ENCODE results near the gene UBE2M. TPM values are rescaled to one million over a fixed set of nuclear protein-coding genes. Genes with fewer than 3 reads are reported as not detected.
"Not testable (repeated sequence)": the region's sequence is repeated elsewhere in the genome, so short reads cannot be mapped to it uniquely, and the experiment has no call there.

Gene UBE2M
- total and polyA plus RNA-seq, 3 experiments from 2014 or later = 22.5 to 191 (median 182) TPM

GRCh38 chr19:58545286-58546018, 13.0 kb downstream of the UBE2M start:
- POLR2A ChIA-PET = interaction anchor here (0.6 to 2.8 kb wide), 4 partner anchors 8 to 25 kb away, joined by 5 to 28 read pairs (median 22); partner anchors contain the start of genes CHMP2A and ZBTB45
- peak overlapping the region; percentile 84 for H3K27ac ChIP-seq (ENCODE audit: low read depth, low read length)
- H3K9me3 ChIP-seq (ENCODE audit: low read length) = no peaks in the 10 kb centered on the region
- Mint-ChIP-seq H3K36me3 (peaks cover 5 to 57% (median 13%) of the 10 kb centered on the region in 3 donors), H3K4me3 (peak overlapping the region; percentile 87 to 94 (median 92)), H3K27ac (peak overlapping the region; percentile 76 to 98 (median 93)), H3K9me3 (peaks cover 0 to 1% (median 0%) of the 10 kb centered on the region in 5 donors), H3K4me1 (peaks cover 30 to 44% (median 34%) of the 10 kb centered on the region in 3 donors), H3K27me3 (peaks cover 12% of the 10 kb centered on the region in 2 donors)
- CTCF ChIA-PET = interaction anchor here (0.7 to 3.6 kb wide), 3 partner anchors 9 to 31 kb away, joined by 4 to 29 read pairs (median 12); partner anchors contain the start of gene ZBTB45
- H3K27me3 ChIP-seq (ENCODE audit: insufficient read depth, low read length, poor library complexity, severe bottlenecking) = no peaks in the 10 kb centered on the region
- peaks cover 23% of the 10 kb centered on the region for H3K4me1 ChIP-seq (ENCODE audit: insufficient read depth, low read length)
- DNase-seq = no peak
- H3K4me3 ChIP-seq (ENCODE audit: low read length) = peak overlapping the region; percentile 59
- peaks cover 49% of the 10 kb centered on the region for H3K36me3 ChIP-seq (ENCODE audit: insufficient read depth, low read length)

GRCh38 chr19:58544591-58545285, 13.7 kb downstream of the UBE2M start:
- H3K4me1 ChIP-seq (ENCODE audit: insufficient read depth, low read length) = peaks cover 23% of the 10 kb centered on the region
- Mint-ChIP-seq H3K27ac (peak overlapping the region; percentile 15 to 99 (median 94)), H3K36me3 (peaks cover 5 to 50% (median 13%) of the 10 kb centered on the region in 3 donors), H3K27me3 (peaks cover 12% of the 10 kb centered on the region in 2 donors), H3K9me3 (peaks cover 0 to 1% (median 0%) of the 10 kb centered on the region in 5 donors), H3K4me1 (peaks cover 30 to 42% (median 34%) of the 10 kb centered on the region in 3 donors), H3K4me3 (peak overlapping the region; percentile 89 to 96 (median 94))
- H3K9me3 ChIP-seq (ENCODE audit: low read length) = no peaks in the 10 kb centered on the region
- peak in 3 of 5 donors; percentile 72 to 88 (median 74) for DNase-seq
- no peaks in the 10 kb centered on the region for H3K27me3 ChIP-seq (ENCODE audit: insufficient read depth, low read length, poor library complexity, severe bottlenecking)
- ChIA-PET CTCF (interaction anchor here (0.7 to 3.6 kb wide), 4 partner anchors 9 to 37 kb away, joined by 3 to 29 read pairs (median 8); partner anchors contain the start of gene ZBTB45), POLR2A (interaction anchor here (1.2 to 2.8 kb wide), 4 partner anchors 10 to 24 kb away, joined by 7 to 28 read pairs (median 22); partner anchors contain the start of genes CHMP2A, UBE2M and ZBTB45)
- peak overlapping the region; percentile 59 for H3K4me3 ChIP-seq (ENCODE audit: low read length)
- peaks cover 41% of the 10 kb centered on the region for H3K36me3 ChIP-seq (ENCODE audit: insufficient read depth, low read length)
- peak overlapping the region; percentile 84 for H3K27ac ChIP-seq (ENCODE audit: low read depth, low read length)

- Mint-ChIP-seq H3K9me3 (peaks cover 0 to 1% (median 0%) of the 10 kb centered on the region in 5 donors), H3K4me1 (peaks cover 31 to 42% (median 36%) of the 10 kb centered on the region in 3 donors), H3K36me3 (peaks cover 5 to 43% (median 13%) of the 10 kb centered on the region in 3 donors), H3K4me3 (peak within 1 kb of the TSS; percentile 89 to 96 (median 94)), H3K27me3 (peaks cover 14 to 17% of the 10 kb centered on the region in 2 donors), H3K27ac (peak within 1 kb of the TSS; percentile 98 to 100 (median 99))
- peaks cover 34% of the 10 kb centered on the region for H3K36me3 ChIP-seq (ENCODE audit: insufficient read depth, low read length)
- no peaks in the 10 kb centered on the region for H3K9me3 ChIP-seq (ENCODE audit: low read length)
- ChIA-PET CTCF (interaction anchor here (1.1 to 3.6 kb wide), 4 partner anchors 11 to 38 kb away, joined by 3 to 29 read pairs (median 8); partner anchors contain the start of genes CHMP2A and ZBTB45), POLR2A (interaction anchor here (1.0 to 2.8 kb wide), 5 partner anchors 8 to 24 kb away, joined by 3 to 28 read pairs (median 17); partner anchors contain the start of genes CHMP2A, UBE2M and ZBTB45)
- H3K27ac ChIP-seq (ENCODE audit: low read depth, low read length) = peak within 1 kb of the TSS; percentile 84
- H3K27me3 ChIP-seq (ENCODE audit: insufficient read depth, low read length, poor library complexity, severe bottlenecking) = no peaks in the 10 kb centered on the region
- peaks cover 24% of the 10 kb centered on the region for H3K4me1 ChIP-seq (ENCODE audit: insufficient read depth, low read length)
- peak within 1 kb of the TSS; percentile 71 for H3K4me3 ChIP-seq (ENCODE audit: low read length)
- peak; percentile 100 for DNase-seq
Observed at GRCh38 chr19:58543826-58544590, 14.4 kb downstream of the UBE2M start, which contains the start of gene TRIM28. Gene TRIM28, plus strand, starts transcription at chr19:58544064. Its CDS starts 694 bp downstream, at chr19:58544758.

GRCh38 chr19:58542641-58543372, 15.6 kb downstream of the UBE2M start:
- peaks cover 5 to 32% (median 9%) of the 10 kb centered on the region in 3 donors for H3K36me3 Mint-ChIP-seq
- peaks cover 22% of the 10 kb centered on the region for H3K36me3 ChIP-seq (ENCODE audit: insufficient read depth, low read length)

GRCh38 chr19:58539169-58539559, 19.2 kb downstream of the UBE2M start:
- H3K27ac Mint-ChIP-seq = peak overlapping the region in 1 of 8 donors; percentile 34
- H3K27me3 ChIP-seq (ENCODE audit: insufficient read depth, low read length, poor library complexity, severe bottlenecking) = not testable (repeated sequence)

More at GRCh38 chr19:58542641-58543372, 15.6 kb downstream of the UBE2M start:
- H3K27me3 Mint-ChIP-seq = peaks cover 14 to 24% of the 10 kb centered on the region in 2 donors
- peaks cover 36 to 48% (median 40%) of the 10 kb centered on the region in 3 donors for H3K4me1 Mint-ChIP-seq
- DNase-seq; H3K27me3 ChIP-seq (ENCODE audit: insufficient read depth, low read length, poor library complexity, severe bottlenecking); H3K4me3 ChIP-seq (ENCODE audit: low read length); H3K9me3 Mint-ChIP-seq; H3K9me3 ChIP-seq (ENCODE audit: low read length); H3K27ac ChIP-seq (ENCODE audit: low read depth, low read length): not testable (repeated sequence)
- ChIA-PET POLR2A (interaction anchor here (1.0 to 2.8 kb wide), 4 partner anchors 9 to 22 kb away, joined by 3 to 28 read pairs (median 22); partner anchors contain the start of genes CHMP2A and ZBTB45), CTCF (interaction anchor here (3.6 kb wide), 1 partner anchor 22 kb away, joined by 29 read pairs; the partner anchor contains the start of gene ZBTB45)
- H3K27ac Mint-ChIP-seq = peak overlapping the region in 3 of 8 donors; percentile 20 to 79 (median 42)
- H3K4me3 Mint-ChIP-seq = peak overlapping the region in 2 of 7 donors; percentile 31 to 75
- H3K4me1 ChIP-seq (ENCODE audit: insufficient read depth, low read length) = peaks cover 28% of the 10 kb centered on the region

GRCh38 chr19:58538257-58539168, 19.9 kb downstream of the UBE2M start:
- no peaks in the 10 kb centered on the region for H3K36me3 ChIP-seq (ENCODE audit: insufficient read depth, low read length)
- POLR2A ChIA-PET = interaction anchor here (0.7 kb wide), 1 partner anchor 7 kb away, joined by 5 read pairs; no protein-coding TSS in a partner anchor
- H3K4me3 Mint-ChIP-seq = peak overlapping the region; percentile 41 to 85 (median 50)
- no peaks in the 10 kb centered on the region for H3K9me3 Mint-ChIP-seq
- H3K4me3 ChIP-seq (ENCODE audit: low read length) = peak overlapping the region; percentile 37
- H3K36me3 Mint-ChIP-seq = no peaks in the 10 kb centered on the region
- peak overlapping the region in 3 of 8 donors; percentile 40 to 64 (median 52) for H3K27ac Mint-ChIP-seq
- DNase-seq = peak in 2 of 5 donors; percentile 49 to 60
- H3K27me3 ChIP-seq (ENCODE audit: insufficient read depth, low read length, poor library complexity, severe bottlenecking) = no peaks in the 10 kb centered on the region
- peaks cover 12 to 31% of the 10 kb centered on the region in 2 donors for H3K27me3 Mint-ChIP-seq
- peaks cover 5% of the 10 kb centered on the region for H3K4me1 ChIP-seq (ENCODE audit: insufficient read depth, low read length)
- peaks cover 6 to 11% (median 10%) of the 10 kb centered on the region in 3 donors for H3K4me1 Mint-ChIP-seq
- CTCF ChIA-PET = interaction anchor here (1.0 kb wide), 2 partner anchors 19 to 24 kb away, joined by 3 read pairs; partner anchors contain the start of gene ZBTB45
- H3K9me3 ChIP-seq (ENCODE audit: low read length) = no peaks in the 10 kb centered on the region
- no peak overlapping the region for H3K27ac ChIP-seq (ENCODE audit: low read depth, low read length)

More at GRCh38 chr19:58539169-58539559, 19.2 kb downstream of the UBE2M start:
- DNase-seq; H3K27ac ChIP-seq (ENCODE audit: low read depth, low read length); H3K36me3 ChIP-seq (ENCODE audit: insufficient read depth, low read length); H3K36me3 Mint-ChIP-seq; POLR2A ChIA-PET; H3K9me3 Mint-ChIP-seq; H3K4me1 ChIP-seq (ENCODE audit: insufficient read depth, low read length); H3K9me3 ChIP-seq (ENCODE audit: low read length); H3K4me3 ChIP-seq (ENCODE audit: low read length): not testable (repeated sequence)
- CTCF ChIA-PET = interaction anchor here (1.0 kb wide), 1 partner anchor 25 kb away, joined by 3 read pairs; no protein-coding TSS in a partner anchor
- Mint-ChIP-seq H3K4me3 (peak overlapping the region in 3 of 7 donors; percentile 35 to 64 (median 43)), H3K4me1 (peaks cover 11 to 17% (median 16%) of the 10 kb centered on the region in 3 donors), H3K27me3 (peaks cover 18 to 32% of the 10 kb centered on the region in 2 donors)

Measured in CD8-positive, alpha-beta memory T cell (primary cell).